Activated effector memory CD4-positive, alpha-beta T cell treated with Interleukin-2 at 50 U/mL for 16 hours (primary cell): ENCODE data around the gene RINT1.
A peak's percentile ranks its signal among the peaks of the same experiment; 100 is the strongest.
"Not testable (repeated sequence)": the region's sequence is repeated elsewhere in the genome, so short reads cannot be mapped to it uniquely, and the experiment has no call there.

Source experiments
- DNase-seq: peaks from one replicate; pipeline ENCODE4 v3.0.0-alpha.2; 2020

The RINT1 gene

GRCh38 chr7:105531792-105532671 lies at the start of gene RINT1:
TSS of gene RINT1 (plus strand) at chr7:105532201. CDS start at chr7:105532316, 115 bp downstream.
- peak; percentile 86 for DNase-seq

GRCh38 chr7:105487579-105488571 lies 44.1 kb upstream of the RINT1 start:
- no peak for DNase-seq

- no peak for DNase-seq
Measured at GRCh38 chr7:105489409-105489808, 42.6 kb upstream of the RINT1 start.

GRCh38 chr7:105493196-105493922 lies 38.6 kb upstream of the RINT1 start:
- no peak for DNase-seq

GRCh38 chr7:105493923-105494315 lies 38.1 kb upstream of the RINT1 start:
- no peak for DNase-seq

GRCh38 chr7:105496521-105496920 lies 35.5 kb upstream of the RINT1 start:
- no peak for DNase-seq

GRCh38 chr7:105497016-105497415 lies 35.0 kb upstream of the RINT1 start:
- DNase-seq: no peak

- DNase-seq: no peak
Measured at GRCh38 chr7:105502173-105502572, 29.8 kb upstream of the RINT1 start.

GRCh38 chr7:105512415-105512814 lies 19.6 kb upstream of the RINT1 start:
- DNase-seq: no peak

- no peak for DNase-seq
Measured at GRCh38 chr7:105512926-105513526, 19.0 kb upstream of the RINT1 start.

- not testable (repeated sequence) for DNase-seq
Measured at GRCh38 chr7:105515610-105516009, 16.4 kb upstream of the RINT1 start.

GRCh38 chr7:105519353-105519752 lies 12.6 kb upstream of the RINT1 start:
- no peak for DNase-seq

GRCh38 chr7:105520620-105521019 lies 11.4 kb upstream of the RINT1 start:
- not testable (repeated sequence) for DNase-seq

GRCh38 chr7:105521027-105521716 lies 10.8 kb upstream of the RINT1 start:
- peak; percentile 16 for DNase-seq

- DNase-seq: peak; percentile 77
Measured at GRCh38 chr7:105521717-105522463, 10.1 kb upstream of the RINT1 start, which contains the start of gene PUS7. TSS of gene PUS7 (minus strand) at chr7:105522271. CDS start at chr7:105508512, 13,759 bp downstream.

- DNase-seq: not testable (repeated sequence)
Measured at GRCh38 chr7:105524423-105524822, 7.6 kb upstream of the RINT1 start.

- DNase-seq: no peak
Measured at GRCh38 chr7:105524840-105525239, 7.2 kb upstream of the RINT1 start.

GRCh38 chr7:105527737-105528136 lies 4.3 kb upstream of the RINT1 start:
- not testable (repeated sequence) for DNase-seq

GRCh38 chr7:105530126-105530525 lies 1.9 kb upstream of the RINT1 start:
- DNase-seq: no peak

- no peak for DNase-seq
Measured at GRCh38 chr7:105530546-105530945, 1.5 kb upstream of the RINT1 start.
